Measurements from ENCODE around the gene PTPRN2. TPM values are rescaled to one million over a fixed set of nuclear protein-coding genes. Genes with fewer than 3 reads are reported as not detected.

Gene PTPRN2
- polyA plus RNA-seq, 4 donors, result 1.6 to 11.7 (median 4.0) TPM

DNA sequence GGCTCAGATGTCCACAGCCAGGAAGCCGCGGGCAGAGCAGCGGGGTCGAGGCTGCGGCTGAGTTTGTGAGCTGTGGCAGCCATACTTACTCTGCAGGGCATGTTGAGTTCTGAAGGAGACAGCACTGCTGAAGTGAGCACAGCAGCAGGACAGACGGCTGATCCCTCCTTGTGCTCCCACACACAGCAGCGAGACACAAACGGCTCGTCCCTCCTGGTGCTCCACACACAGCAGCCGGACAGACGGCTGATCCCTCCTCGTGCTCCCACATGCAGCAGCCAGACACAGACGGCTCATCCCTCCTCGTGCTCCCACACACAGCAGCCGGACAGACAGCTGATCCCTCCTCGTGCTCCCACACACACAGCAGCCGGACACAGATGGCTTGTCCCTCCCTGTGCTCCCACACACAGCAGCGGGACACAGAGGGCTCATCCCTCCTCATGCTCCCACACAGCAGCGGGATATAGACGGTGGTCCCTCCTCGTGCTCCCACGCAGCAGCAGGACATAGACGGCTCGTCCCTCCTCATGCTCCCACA, 305.1 kb downstream of the PTPRN2 start:
- Histone ChIP-seq H3K9me3 (ENCODE audit: control insufficient read depth in 2 of 2, insufficient read depth in 1 of 2, low read depth in 1 of 2, low read length in 1 of 2) (peaks cover 0 to 33% of the 10 kb centered on the region in 2 donors), H3K36me3 (ENCODE audit: control insufficient read depth in 3 of 3, insufficient read depth in 2 of 3, low read depth in 1 of 3, low read length in 3 of 3) (no peaks in the 10 kb centered on the region), H3K4me3 (ENCODE audit: low read depth in 1 of 3, low read length in 3 of 3) (no peak overlapping the region), H3K27me3 (ENCODE audit: control insufficient read depth in 3 of 3, insufficient read depth in 3 of 3, low read length in 3 of 3) (no peaks in the 10 kb centered on the region), H3K4me1 (ENCODE audit: control insufficient read depth in 3 of 3, insufficient read depth in 2 of 3, low read depth in 1 of 3, low read length in 2 of 3) (no peaks in the 10 kb centered on the region), H3K27ac (ENCODE audit: low read depth in 1 of 3, low read length in 2 of 3) (no peak overlapping the region)
- DNase-seq, result no peak
- 84 to 91% (median 87%) methylated on average over 23 to 24 of the region's 24 CpGs for WGBS, 3 donors
- FAIRE-seq, result no peak

DNA sequence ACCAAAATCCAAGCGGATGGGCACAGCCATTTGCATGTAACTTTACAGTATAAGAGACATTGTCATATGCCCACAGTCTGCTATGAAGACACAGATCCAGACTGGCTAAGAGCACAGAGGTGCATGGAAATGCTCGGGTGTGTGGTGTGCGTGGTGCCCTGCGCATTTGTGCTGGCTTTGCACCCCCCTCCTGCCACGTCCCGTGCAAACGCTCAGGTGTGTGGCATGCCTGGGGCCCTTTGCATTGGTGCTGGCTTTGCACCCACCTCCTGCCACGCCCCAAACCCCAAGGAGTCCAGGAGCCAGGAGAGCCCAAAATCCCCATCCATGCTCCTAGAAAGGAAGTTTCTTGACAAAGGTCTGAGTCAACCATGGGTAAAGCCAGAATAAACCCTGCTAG, 306.2 kb downstream of the PTPRN2 start:
- WGBS, 3 donors, result 85 to 89% (median 86%) methylated on average over 8 of the region's 8 CpGs
- no peaks in the 10 kb centered on the region for H3K27me3 ChIP-seq (ENCODE audit: control insufficient read depth in 3 of 3, insufficient read depth in 3 of 3, low read length in 3 of 3)
- no peak overlapping the region for H3K4me3 ChIP-seq (ENCODE audit: low read depth in 1 of 3, low read length in 3 of 3)
- peaks cover 0 to 40% of the 10 kb centered on the region in 2 donors for H3K9me3 ChIP-seq (ENCODE audit: control insufficient read depth in 2 of 2, insufficient read depth in 1 of 2, low read depth in 1 of 2, low read length in 1 of 2)
- H3K27ac ChIP-seq (ENCODE audit: low read depth in 1 of 3, low read length in 2 of 3), result no peak overlapping the region
- no peak for DNase-seq
- FAIRE-seq, result no peak
- no peaks in the 10 kb centered on the region for H3K36me3 ChIP-seq (ENCODE audit: control insufficient read depth in 3 of 3, insufficient read depth in 2 of 3, low read depth in 1 of 3, low read length in 3 of 3)
- no peaks in the 10 kb centered on the region for H3K4me1 ChIP-seq (ENCODE audit: control insufficient read depth in 3 of 3, insufficient read depth in 2 of 3, low read depth in 1 of 3, low read length in 2 of 3)

GRCh38 chr7:158280448-158281144, 307.0 kb downstream of the PTPRN2 start:
- no peaks in the 10 kb centered on the region for H3K4me1 ChIP-seq (ENCODE audit: control insufficient read depth in 3 of 3, insufficient read depth in 2 of 3, low read depth in 1 of 3, low read length in 2 of 3)
- no peak overlapping the region for H3K27ac ChIP-seq (ENCODE audit: low read depth in 1 of 3, low read length in 2 of 3)
- no peaks in the 10 kb centered on the region for H3K36me3 ChIP-seq (ENCODE audit: control insufficient read depth in 3 of 3, insufficient read depth in 2 of 3, low read depth in 1 of 3, low read length in 3 of 3)
- peaks cover 0 to 37% of the 10 kb centered on the region in 2 donors for H3K9me3 ChIP-seq (ENCODE audit: control insufficient read depth in 2 of 2, insufficient read depth in 1 of 2, low read depth in 1 of 2, low read length in 1 of 2)
- H3K4me3 ChIP-seq (ENCODE audit: low read depth in 1 of 3, low read length in 3 of 3), result no peak overlapping the region
- 93 to 94% (median 93%) methylated on average over 29 of the region's 29 CpGs for WGBS, 3 donors
- FAIRE-seq, result no peak
- H3K27me3 ChIP-seq (ENCODE audit: control insufficient read depth in 3 of 3, insufficient read depth in 3 of 3, low read length in 3 of 3), result no peaks in the 10 kb centered on the region
- DNase-seq, result no peak

DNA sequence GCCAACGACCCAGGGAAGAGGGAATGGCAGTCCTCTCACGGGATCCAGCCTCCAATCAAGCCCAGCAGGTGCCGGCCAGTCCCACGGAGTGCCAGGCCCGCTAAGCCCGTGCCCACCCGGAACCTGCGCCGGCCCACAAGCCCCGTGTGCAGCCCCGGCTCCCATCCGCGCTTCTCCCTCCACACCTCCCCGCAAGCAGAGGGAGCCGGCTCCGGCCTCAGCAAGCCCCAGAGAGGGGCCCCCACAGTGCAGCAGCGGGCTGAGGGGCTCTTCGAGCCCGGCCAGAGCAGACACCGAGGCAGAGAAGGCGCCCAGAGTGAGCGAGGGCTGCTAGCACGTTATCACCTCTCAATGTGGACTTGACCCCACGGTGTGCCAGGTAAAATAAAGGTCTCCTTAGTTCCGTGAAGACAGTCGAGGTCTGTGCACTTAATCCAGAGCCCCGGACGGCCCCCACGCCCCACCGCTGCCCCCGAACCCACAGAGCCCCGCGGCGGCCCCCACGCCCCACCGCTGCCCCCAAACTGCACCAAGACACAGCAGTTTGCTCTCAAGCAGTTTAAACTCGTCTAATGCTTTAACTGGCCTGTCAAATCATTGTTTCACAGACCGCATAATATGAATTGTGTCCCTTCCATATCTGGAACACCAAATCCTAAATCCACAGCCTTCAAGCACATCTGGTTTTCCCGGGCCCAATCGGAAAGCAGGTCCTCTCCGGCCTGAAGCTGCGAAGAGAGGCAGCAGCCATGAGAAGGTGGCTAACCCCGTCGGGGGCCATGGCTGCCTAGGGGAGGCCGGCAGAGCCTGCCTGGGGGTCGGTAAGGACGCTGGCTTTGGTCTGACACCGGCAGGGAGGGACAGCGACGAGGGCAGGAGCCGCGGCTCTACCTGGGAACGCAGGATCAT, 307.8 kb downstream of the PTPRN2 start:
- WGBS, 3 donors, result 85 to 91% (median 89%) methylated on average over 44 to 53 of the region's 53 CpGs
- FAIRE-seq, result no peak
- Histone ChIP-seq H3K4me1 (ENCODE audit: control insufficient read depth in 3 of 3, insufficient read depth in 2 of 3, low read depth in 1 of 3, low read length in 2 of 3) (no peaks in the 10 kb centered on the region), H3K36me3 (ENCODE audit: control insufficient read depth in 3 of 3, insufficient read depth in 2 of 3, low read depth in 1 of 3, low read length in 3 of 3) (no peaks in the 10 kb centered on the region), H3K9me3 (ENCODE audit: control insufficient read depth in 2 of 2, insufficient read depth in 1 of 2, low read depth in 1 of 2, low read length in 1 of 2) (peaks cover 0 to 33% of the 10 kb centered on the region in 2 donors), H3K4me3 (ENCODE audit: low read depth in 1 of 3, low read length in 3 of 3) (no peak overlapping the region), H3K27ac (ENCODE audit: low read depth in 1 of 3, low read length in 2 of 3) (no peak overlapping the region), H3K27me3 (ENCODE audit: control insufficient read depth in 3 of 3, insufficient read depth in 3 of 3, low read length in 3 of 3) (no peaks in the 10 kb centered on the region)
- DNase-seq, result no peak

DNA sequence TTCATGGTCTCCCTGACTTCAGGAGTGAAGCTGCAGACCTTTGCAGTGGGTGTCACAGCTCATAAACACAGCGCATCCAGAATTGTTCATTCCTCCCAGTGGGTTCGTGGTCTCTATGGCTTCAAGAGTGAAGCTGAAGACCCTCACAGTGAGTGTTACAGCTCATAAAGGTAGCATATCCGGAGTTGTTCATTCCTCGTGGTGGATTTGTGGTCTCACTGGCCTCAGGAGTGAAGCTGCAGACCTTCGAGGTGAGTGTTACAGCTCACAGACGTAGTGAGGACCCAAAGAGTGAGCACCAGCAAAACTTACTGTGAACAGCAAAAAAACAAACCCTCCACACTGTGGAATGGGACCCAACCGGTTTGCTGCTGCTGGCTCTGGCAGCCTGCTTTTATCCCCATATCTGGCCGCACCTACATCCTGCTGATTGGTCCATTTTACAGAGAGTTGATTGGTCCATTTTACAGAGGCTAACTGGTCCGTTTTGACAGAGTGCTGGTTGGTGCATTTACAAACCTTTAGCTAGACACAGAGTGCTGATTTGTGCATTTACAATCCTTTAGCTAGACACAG, 308.8 kb downstream of the PTPRN2 start:
- Histone ChIP-seq H3K36me3 (ENCODE audit: control insufficient read depth in 3 of 3, insufficient read depth in 2 of 3, low read depth in 1 of 3, low read length in 3 of 3) (no peaks in the 10 kb centered on the region), H3K27ac (ENCODE audit: low read depth in 1 of 3, low read length in 2 of 3) (no peak overlapping the region), H3K4me3 (ENCODE audit: low read depth in 1 of 3, low read length in 3 of 3) (no peak overlapping the region), H3K9me3 (ENCODE audit: control insufficient read depth in 2 of 2, insufficient read depth in 1 of 2, low read depth in 1 of 2, low read length in 1 of 2) (peaks cover 0 to 27% of the 10 kb centered on the region in 2 donors), H3K4me1 (ENCODE audit: control insufficient read depth in 3 of 3, insufficient read depth in 2 of 3, low read depth in 1 of 3, low read length in 2 of 3) (no peaks in the 10 kb centered on the region), H3K27me3 (ENCODE audit: control insufficient read depth in 3 of 3, insufficient read depth in 3 of 3, low read length in 3 of 3) (no peaks in the 10 kb centered on the region)
- no peak for FAIRE-seq
- WGBS, 3 donors, result 58 to 78% (median 65%) methylated on average over 9 of the region's 9 CpGs
- no peak for DNase-seq

DNA sequence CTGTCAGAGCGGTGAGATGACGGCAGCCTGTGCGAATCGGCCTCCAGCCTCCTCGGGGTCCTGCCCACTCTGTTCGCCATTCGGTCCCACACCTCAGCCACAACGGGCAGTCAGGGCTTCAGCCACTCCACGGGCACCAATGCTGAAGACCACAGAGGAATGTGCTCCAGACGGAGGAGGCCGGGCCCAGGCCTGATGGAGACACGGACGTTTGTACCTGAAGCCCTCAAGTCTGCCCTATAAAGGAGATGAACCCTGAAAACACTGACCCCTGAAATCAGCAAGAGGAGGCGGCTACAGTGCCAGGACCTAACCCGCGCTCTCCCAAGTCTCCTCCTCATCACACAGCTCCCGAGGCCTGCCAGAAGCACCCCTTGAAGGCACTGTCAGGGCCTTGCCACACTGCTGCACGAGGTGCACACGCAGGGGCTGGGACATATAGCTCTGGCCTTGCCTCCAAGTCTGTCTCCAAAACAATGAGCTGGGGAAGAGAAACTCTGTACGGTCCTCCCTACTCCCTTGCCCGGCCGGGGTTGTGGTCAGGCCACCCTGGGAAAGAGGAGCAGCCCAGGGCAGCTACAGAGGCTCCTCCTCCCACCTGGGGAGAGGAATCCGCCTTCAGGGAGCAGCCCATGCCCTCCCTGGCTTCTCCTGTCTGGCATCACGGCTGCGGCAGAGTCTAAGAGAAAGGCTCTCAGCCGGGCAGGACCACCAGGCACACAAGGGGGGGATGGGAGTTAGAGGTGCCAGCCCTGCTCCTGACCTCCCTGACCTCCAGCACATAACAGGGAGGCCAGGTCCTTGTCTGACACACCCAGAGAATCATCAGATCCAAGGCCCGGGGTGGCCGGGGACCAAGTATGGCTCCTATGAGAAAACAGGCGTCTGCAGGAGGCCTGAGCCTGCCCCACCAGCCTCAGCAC, 310.1 kb downstream of the PTPRN2 start:
- no peak overlapping the region for H3K27ac ChIP-seq (ENCODE audit: low read depth in 1 of 3, low read length in 2 of 3)
- no peaks in the 10 kb centered on the region for H3K27me3 ChIP-seq (ENCODE audit: control insufficient read depth in 3 of 3, insufficient read depth in 3 of 3, low read length in 3 of 3)
- peaks cover 0 to 27% of the 10 kb centered on the region in 2 donors for H3K9me3 ChIP-seq (ENCODE audit: control insufficient read depth in 2 of 2, insufficient read depth in 1 of 2, low read depth in 1 of 2, low read length in 1 of 2)
- no peaks in the 10 kb centered on the region for H3K4me1 ChIP-seq (ENCODE audit: control insufficient read depth in 3 of 3, insufficient read depth in 2 of 3, low read depth in 1 of 3, low read length in 2 of 3)
- WGBS, 3 donors, result 75 to 83% (median 79%) methylated on average over 27 to 29 of the region's 29 CpGs
- H3K4me3 ChIP-seq (ENCODE audit: low read depth in 1 of 3, low read length in 3 of 3), result no peak overlapping the region
- no peaks in the 10 kb centered on the region for H3K36me3 ChIP-seq (ENCODE audit: control insufficient read depth in 3 of 3, insufficient read depth in 2 of 3, low read depth in 1 of 3, low read length in 3 of 3)
- DNase-seq, result no peak
- no peak for FAIRE-seq

GRCh38 chr7:158276414-158277218, 311.0 kb downstream of the PTPRN2 start:
- H3K36me3 ChIP-seq (ENCODE audit: control insufficient read depth in 3 of 3, insufficient read depth in 2 of 3, low read depth in 1 of 3, low read length in 3 of 3), result no peaks in the 10 kb centered on the region
- no peak overlapping the region for H3K27ac ChIP-seq (ENCODE audit: low read depth in 1 of 3, low read length in 2 of 3)
- H3K4me3 ChIP-seq (ENCODE audit: low read depth in 1 of 3, low read length in 3 of 3), result no peak overlapping the region
- DNase-seq (no peak), FAIRE-seq (no peak)
- 80 to 88% (median 80%) methylated on average over 31 to 34 of the region's 34 CpGs for WGBS, 3 donors
- no peaks in the 10 kb centered on the region for H3K27me3 ChIP-seq (ENCODE audit: control insufficient read depth in 3 of 3, insufficient read depth in 3 of 3, low read length in 3 of 3)
- no peaks in the 10 kb centered on the region for H3K4me1 ChIP-seq (ENCODE audit: control insufficient read depth in 3 of 3, insufficient read depth in 2 of 3, low read depth in 1 of 3, low read length in 2 of 3)
- H3K9me3 ChIP-seq (ENCODE audit: control insufficient read depth in 2 of 2, insufficient read depth in 1 of 2, low read depth in 1 of 2, low read length in 1 of 2), result peaks cover 0 to 28% of the 10 kb centered on the region in 2 donors
